GM23338 (cell line): ENCODE results near the gene FAM171A1.

Experiments used
- CREB1 ChIP-seq: fragments of 250-450 bp; sonication (Bioruptor Pico); IDR thresholded peaks from 2 replicates; pipeline ENCODE4 v1.5.0; 2020; ENCODE audit warnings: low read depth, mild to moderate bottlenecking, moderate library complexity
- CTCF ChIP-seq, 2 experiments: fragments of 200-600 bp in 1 of 2; sonication (generic) in 1 of 2; conservative IDR thresholded peaks; 2 replicates each; pipeline versions ENCODE4 v1.5.1 to v1.6.1; 2016 to 2017; ENCODE audit warnings: antibody characterized with exemption in 2 of 2, low read depth in 2 of 2, mild to moderate bottlenecking in 2 of 2, moderate library complexity in 1 of 2
- EZH2 ChIP-seq: fragments of 200-600 bp; sonication (generic); IDR thresholded peaks from one replicate; pipeline ENCODE4 v1.8.0; 2017; ENCODE audit warnings: antibody characterized with exemption, mild to moderate bottlenecking, low read depth; ENCODE audit not compliant: unreplicated experiment
- EZH2phosphoT487 ChIP-seq: fragments of 200-600 bp; sonication (generic); IDR thresholded peaks from one replicate; pipeline ENCODE4 v1.8.1; 2018; ENCODE audit warnings: antibody characterized with exemption; ENCODE audit not compliant: unreplicated experiment
- JUNB ChIP-seq: IDR thresholded peaks from one replicate; pipeline ENCODE4 v1.6.1; 2016; ENCODE audit warnings: antibody characterized with exemption; ENCODE audit not compliant: unreplicated experiment
- NANOG ChIP-seq: IDR thresholded peaks from 2 replicates; pipeline ENCODE4 v1.6.1; 2016; ENCODE audit warnings: antibody characterized with exemption, borderline replicate concordance
- POLR2AphosphoS5 ChIP-seq: IDR thresholded peaks from 2 replicates; pipeline ENCODE4 v1.6.1; 2016; ENCODE audit warnings: antibody characterized with exemption, low read depth
- REST ChIP-seq: IDR thresholded peaks from one replicate; pipeline ENCODE4 v1.6.1; 2018; ENCODE audit warnings: antibody characterized with exemption; ENCODE audit not compliant: unreplicated experiment
- STAT1 ChIP-seq: IDR thresholded peaks from one replicate; pipeline ENCODE4 v1.6.1; 2016; ENCODE audit warnings: antibody characterized with exemption; ENCODE audit not compliant: unreplicated experiment
- ZNF114 ChIP-seq: fragments of 250-450 bp; sonication (Bioruptor Pico); IDR thresholded peaks from 2 replicates; pipeline ENCODE4 v1.5.0; 2020; ENCODE audit warnings: mild to moderate bottlenecking, moderate library complexity

- no peak for TF ChIP-seq CTCF (conservative IDR thresholded peaks at IDR 0.05; ENCODE audit: low read depth in 2 of 2)
- TF ChIP-seq EZH2, result no peak
- no peak for TF ChIP-seq EZH2phosphoT487
- TF ChIP-seq CREB1 (CRISPR knock-in tag), result no peak
- TF ChIP-seq REST, result no peak
- TF ChIP-seq JUNB, result no peak
- TF ChIP-seq POLR2AphosphoS5, result no peak
- no peak for TF ChIP-seq STAT1
- no peak for TF ChIP-seq ZNF114 (CRISPR knock-in tag)
- TF ChIP-seq NANOG, result no peak
These were observed 76.9 kb downstream of the FAM171A1 start for GRCh38 chr10:15293862-15294842.
